HEK293 (cell line): ENCODE results near the gene FRAS1.

Experiments used
- CTCF ChIA-PET: fragments of 350-600 bp; formaldehyde crosslinking; extraction: SDS; loops from one replicate; lab custom pipeline; 2021; ENCODE audit warnings: antibody characterized with exemption; lab: Yijun Ruan, JAX
- POLR2A ChIA-PET: fragments of 300-600 bp; formaldehyde crosslinking; extraction: SDS; loops from one replicate; lab custom pipeline; 2020; ENCODE audit warnings: antibody characterized with exemption, inconsistent platforms; lab: Yijun Ruan, JAX
- H3K27ac ChIP-seq: fragments of 200-500 bp; sonication (Bioruptor generic); 2 replicates; pipeline ENCODE4 v1.5.1; 2014; ENCODE audit warnings: low read depth, low read length, control low read depth, inconsistent platforms; ENCODE audit errors: extremely low read depth
- H3K36me3 ChIP-seq, 2 experiments: fragments of 200-500 bp in 1 of 2; sonication (Bioruptor generic) in 1 of 2; 1 replicate in 1 of 2; 2 replicates in 1 of 2; pipeline ENCODE4 v1.5.1; 2014 to 2017; ENCODE audit warnings: inconsistent platforms in 2 of 2, low read length in 2 of 2; ENCODE audit not compliant: control insufficient read depth in 2 of 2, insufficient read depth in 1 of 2
- H3K4me1 ChIP-seq: fragments of 200-500 bp; sonication (Bioruptor generic); 2 replicates; pipeline ENCODE4 v1.5.1; 2014; ENCODE audit warnings: mild to moderate bottlenecking, low read length, inconsistent platforms; ENCODE audit not compliant: control insufficient read depth, insufficient read depth
- H3K4me3 ChIP-seq: 2 replicates; pipeline ENCODE4 v1.5.1; 2011; ENCODE audit warnings: low read depth, mild to moderate bottlenecking, control low read depth, low read length, moderate library complexity
- H3K9me3 ChIP-seq: fragments of 200-500 bp; sonication (Bioruptor generic); 2 replicates; pipeline ENCODE4 v1.5.1; 2014; ENCODE audit warnings: low read depth, low read length, inconsistent platforms; ENCODE audit not compliant: control insufficient read depth, insufficient read depth
- TRIM28 ChIP-seq: IDR thresholded peaks from 2 replicates; pipeline ENCODE4 v1.6.1; 2011; ENCODE audit warnings: low read length, control low read depth, borderline replicate concordance
- WT1 ChIP-seq: fragments of 450-650 bp; formaldehyde crosslinking; IDR thresholded peaks from 2 replicates; pipeline ENCODE4 v1.5.1; 2016; ENCODE audit warnings: missing biosample characterization, missing genetic modification characterization
- ZBTB17 ChIP-seq: fragments of 450-650 bp; formaldehyde crosslinking; IDR thresholded peaks from 2 replicates; pipeline ENCODE4 v1.5.1; 2016; ENCODE audit warnings: missing biosample characterization, missing genetic modification characterization
- ZNF274 ChIP-seq, 2 experiments: fragments of 200-500 bp in 1 of 2; fragments of 450-650 bp in 1 of 2; sonication (Bioruptor generic) in 1 of 2; formaldehyde crosslinking in 1 of 2; IDR thresholded peaks; 2 replicates each; pipeline versions ENCODE4 v1.5.1 to v1.6.1; 2014 to 2016; ENCODE audit warnings: borderline replicate concordance in 1 of 2, inconsistent platforms in 1 of 2, low read length in 1 of 2, missing biosample characterization in 1 of 2, missing genetic modification characterization in 1 of 2
- ZNF335 ChIP-seq: fragments of 450-650 bp; formaldehyde crosslinking; conservative IDR thresholded peaks from 2 replicates; pipeline ENCODE4 v1.5.1; 2016; ENCODE audit warnings: missing biosample characterization, missing genetic modification characterization
- ZNF510 ChIP-seq: fragments of 450-650 bp; formaldehyde crosslinking; IDR thresholded peaks from 2 replicates; pipeline ENCODE4 v1.5.1; 2018; ENCODE audit warnings: mild to moderate bottlenecking, missing genetic modification characterization, missing biosample characterization; ENCODE audit not compliant: insufficient replicate concordance
- ZNF529 ChIP-seq: fragments of 450-650 bp; formaldehyde crosslinking; IDR thresholded peaks from 2 replicates; pipeline ENCODE4 v1.5.1; 2017; ENCODE audit warnings: missing genetic modification characterization, missing biosample characterization; ENCODE audit not compliant: insufficient replicate concordance
- ZNF530 ChIP-seq: fragments of 450-650 bp; formaldehyde crosslinking; IDR thresholded peaks from 2 replicates; pipeline ENCODE4 v1.5.1; 2016; ENCODE audit warnings: low read depth, missing biosample characterization, missing genetic modification characterization
- ZNF555 ChIP-seq: fragments of 450-650 bp; formaldehyde crosslinking; conservative IDR thresholded peaks from 2 replicates; pipeline ENCODE4 v1.5.1; 2017; ENCODE audit warnings: missing biosample characterization, mild to moderate bottlenecking, missing genetic modification characterization, inconsistent platforms
- ZNF596 ChIP-seq: fragments of 450-650 bp; IDR thresholded peaks from 2 replicates; pipeline ENCODE4 v1.5.0; 2018; ENCODE audit warnings: missing biosample characterization, mild to moderate bottlenecking, missing genetic modification characterization, moderate library complexity
- ZNF768 ChIP-seq: fragments of 450-650 bp; formaldehyde crosslinking; IDR thresholded peaks from 2 replicates; pipeline ENCODE4 v1.5.1; 2018; ENCODE audit warnings: missing biosample characterization, mild to moderate bottlenecking, missing genetic modification characterization
- ZNF776 ChIP-seq: fragments of 450-650 bp; formaldehyde crosslinking; IDR thresholded peaks from 2 replicates; pipeline ENCODE4 v1.5.0; 2017; ENCODE audit warnings: missing biosample characterization, missing genetic modification characterization, borderline replicate concordance
- TF ChIP-seq, protein P1 (sequence below): IDR thresholded peaks from 2 replicates; pipeline ENCODE4 v1.6.1; 2011; ENCODE audit warnings: mild to moderate bottlenecking, low read depth, low read length, borderline replicate concordance
- TF ChIP-seq, protein P2 (sequence below): fragments of 450-650 bp; formaldehyde crosslinking; IDR thresholded peaks from 2 replicates; pipeline ENCODE4 v1.5.1; 2016; ENCODE audit warnings: missing biosample characterization, missing genetic modification characterization
- TF ChIP-seq, protein P3 (sequence below): fragments of 450-650 bp; formaldehyde crosslinking; conservative IDR thresholded peaks from 2 replicates; pipeline ENCODE4 v1.5.1; 2016; ENCODE audit warnings: low read depth, missing biosample characterization, missing genetic modification characterization
- TF ChIP-seq, protein P4 (sequence below): fragments of 450-650 bp; formaldehyde crosslinking; IDR thresholded peaks from 2 replicates; pipeline ENCODE4 v1.5.1; 2017; ENCODE audit warnings: missing biosample characterization, missing genetic modification characterization
- TF ChIP-seq, protein P5 (sequence below): fragments of 450-650 bp; formaldehyde crosslinking; IDR thresholded peaks from 2 replicates; pipeline ENCODE4 v1.5.1; 2016; ENCODE audit warnings: missing biosample characterization, missing genetic modification characterization
- TF ChIP-seq, protein P6 (sequence below): fragments of 450-650 bp; formaldehyde crosslinking; IDR thresholded peaks from 2 replicates; pipeline ENCODE4 v1.5.1; 2017; ENCODE audit warnings: missing biosample characterization, missing genetic modification characterization

FRAS1 gene

DNA sequence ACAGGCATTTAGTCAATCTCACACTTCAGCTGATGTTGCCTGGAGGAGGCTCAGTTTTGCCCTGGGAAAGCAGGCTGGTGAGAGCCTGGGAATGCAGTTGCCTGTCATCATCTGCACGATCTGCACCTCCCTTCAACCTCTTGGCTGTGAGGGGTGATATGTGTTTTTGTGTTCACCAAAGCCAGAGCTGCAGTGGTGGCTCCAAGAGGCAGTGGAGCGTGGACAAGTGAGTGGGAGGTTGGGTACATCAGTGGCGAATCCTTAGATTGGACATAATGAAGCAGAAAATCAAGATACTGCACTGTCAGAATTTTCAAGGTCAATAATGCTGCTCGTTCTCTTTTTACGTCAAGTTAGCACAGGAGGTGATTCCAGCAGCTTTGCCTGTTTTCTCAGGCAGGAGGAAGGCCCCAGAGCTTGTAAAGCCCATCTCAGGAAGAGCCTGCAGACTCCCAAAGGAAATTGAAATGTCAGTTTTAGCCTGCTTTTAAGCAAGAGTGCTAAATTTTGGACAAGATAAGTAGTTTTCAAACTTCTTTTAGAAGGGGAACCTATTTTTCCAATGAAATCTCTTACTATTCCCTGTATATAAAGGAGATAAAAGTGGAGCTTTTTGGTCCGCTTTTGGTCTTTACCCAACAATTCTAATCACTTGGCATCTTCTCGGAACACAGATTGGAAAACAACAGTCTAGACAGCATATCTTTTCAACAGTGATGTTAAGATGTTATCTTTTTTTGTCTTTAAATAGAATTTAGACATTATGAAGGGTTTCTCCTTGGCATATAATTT is 92.8 kb downstream of the FRAS1 start:
- peaks cover 2% of the 10 kb centered on the region for H3K4me1 ChIP-seq
- no peaks in the 10 kb centered on the region for H3K36me3 ChIP-seq
- TF ChIP-seq ZBTB17 (tag by site-specific recombination) (no peak), ZNF510 (tag by site-specific recombination) (no peak), ZNF335 (tag by site-specific recombination) (peak; percentile 35; the same call in 1 of the 2 replicates), TRIM28 (0 out of 2 replicates have a peak, but pooled peaks have one; percentile 32), WT1 (tag by site-specific recombination) (no peak)
- ChIA-PET CTCF (interaction anchor here (1.2 kb wide), 1 partner anchor 18 kb away, joined by 4 read pairs; no protein-coding TSS in a partner anchor), POLR2A (no interaction called here)
- H3K27ac ChIP-seq = no peak overlapping the region
- H3K9me3 ChIP-seq = no peaks in the 10 kb centered on the region
- no peak overlapping the region for H3K4me3 ChIP-seq

DNA sequence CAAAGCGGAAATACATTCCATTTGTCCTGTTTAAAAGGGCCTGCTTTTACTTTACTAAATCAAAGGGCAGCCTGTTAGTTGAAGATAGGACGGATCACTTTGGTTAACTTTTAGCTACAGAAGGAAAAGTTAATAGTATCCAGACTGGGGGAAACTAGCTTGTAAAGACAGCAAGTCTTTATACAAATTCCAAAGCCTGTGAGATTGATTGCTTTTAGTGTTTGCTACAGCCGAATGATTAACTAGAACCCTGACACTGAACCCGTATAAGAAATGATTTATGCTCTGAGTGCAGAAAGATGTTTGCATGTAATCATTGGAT is 93.4 kb downstream of the FRAS1 start:
- Histone ChIP-seq H3K36me3 (no peaks in the 10 kb centered on the region), H3K4me3 (no peak overlapping the region), H3K4me1 (peaks cover 7% of the 10 kb centered on the region), H3K27ac (no peak overlapping the region), H3K9me3 (no peaks in the 10 kb centered on the region)
- POLR2A ChIA-PET = no interaction called here
- CTCF ChIA-PET = interaction anchor here (1.2 kb wide), 1 partner anchor 19 kb away, joined by 4 read pairs; no protein-coding TSS in a partner anchor
- TF ChIP-seq ZNF274 (IDR thresholded peaks at IDR 0.05; ENCODE audit: low read length) (no peak), ZNF274 (tag by site-specific recombination; IDR thresholded peaks at IDR 0.05; ENCODE audit: borderline replicate concordance) (no peak), ZNF529 (tag by site-specific recombination) (no peak), ZNF555 (tag by site-specific recombination) (no peak), ZNF776 (tag by site-specific recombination) (no peak), ZNF768 (tag by site-specific recombination) (no peak), ZNF596 (tag by site-specific recombination) (no peak), ZNF530 (tag by site-specific recombination) (no peak)
- TF ChIP-seq, protein P1, sequence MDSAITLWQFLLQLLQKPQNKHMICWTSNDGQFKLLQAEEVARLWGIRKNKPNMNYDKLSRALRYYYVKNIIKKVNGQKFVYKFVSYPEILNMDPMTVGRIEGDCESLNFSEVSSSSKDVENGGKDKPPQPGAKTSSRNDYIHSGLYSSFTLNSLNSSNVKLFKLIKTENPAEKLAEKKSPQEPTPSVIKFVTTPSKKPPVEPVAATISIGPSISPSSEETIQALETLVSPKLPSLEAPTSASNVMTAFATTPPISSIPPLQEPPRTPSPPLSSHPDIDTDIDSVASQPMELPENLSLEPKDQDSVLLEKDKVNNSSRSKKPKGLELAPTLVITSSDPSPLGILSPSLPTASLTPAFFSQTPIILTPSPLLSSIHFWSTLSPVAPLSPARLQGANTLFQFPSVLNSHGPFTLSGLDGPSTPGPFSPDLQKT = no peak
- TF ChIP-seq, protein P2, sequence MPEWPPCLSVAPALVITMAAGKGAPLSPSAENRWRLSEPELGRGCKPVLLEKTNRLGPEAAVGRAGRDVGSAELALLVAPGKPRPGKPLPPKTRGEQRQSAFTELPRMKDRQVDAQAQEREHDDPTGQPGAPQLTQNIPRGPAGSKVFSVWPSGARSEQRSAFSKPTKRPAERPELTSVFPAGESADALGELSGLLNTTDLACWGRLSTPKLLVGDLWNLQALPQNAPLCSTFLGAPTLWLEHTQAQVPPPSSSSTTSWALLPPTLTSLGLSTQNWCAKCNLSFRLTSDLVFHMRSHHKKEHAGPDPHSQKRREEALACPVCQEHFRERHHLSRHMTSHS = no peak
- TF ChIP-seq, protein P3, sequence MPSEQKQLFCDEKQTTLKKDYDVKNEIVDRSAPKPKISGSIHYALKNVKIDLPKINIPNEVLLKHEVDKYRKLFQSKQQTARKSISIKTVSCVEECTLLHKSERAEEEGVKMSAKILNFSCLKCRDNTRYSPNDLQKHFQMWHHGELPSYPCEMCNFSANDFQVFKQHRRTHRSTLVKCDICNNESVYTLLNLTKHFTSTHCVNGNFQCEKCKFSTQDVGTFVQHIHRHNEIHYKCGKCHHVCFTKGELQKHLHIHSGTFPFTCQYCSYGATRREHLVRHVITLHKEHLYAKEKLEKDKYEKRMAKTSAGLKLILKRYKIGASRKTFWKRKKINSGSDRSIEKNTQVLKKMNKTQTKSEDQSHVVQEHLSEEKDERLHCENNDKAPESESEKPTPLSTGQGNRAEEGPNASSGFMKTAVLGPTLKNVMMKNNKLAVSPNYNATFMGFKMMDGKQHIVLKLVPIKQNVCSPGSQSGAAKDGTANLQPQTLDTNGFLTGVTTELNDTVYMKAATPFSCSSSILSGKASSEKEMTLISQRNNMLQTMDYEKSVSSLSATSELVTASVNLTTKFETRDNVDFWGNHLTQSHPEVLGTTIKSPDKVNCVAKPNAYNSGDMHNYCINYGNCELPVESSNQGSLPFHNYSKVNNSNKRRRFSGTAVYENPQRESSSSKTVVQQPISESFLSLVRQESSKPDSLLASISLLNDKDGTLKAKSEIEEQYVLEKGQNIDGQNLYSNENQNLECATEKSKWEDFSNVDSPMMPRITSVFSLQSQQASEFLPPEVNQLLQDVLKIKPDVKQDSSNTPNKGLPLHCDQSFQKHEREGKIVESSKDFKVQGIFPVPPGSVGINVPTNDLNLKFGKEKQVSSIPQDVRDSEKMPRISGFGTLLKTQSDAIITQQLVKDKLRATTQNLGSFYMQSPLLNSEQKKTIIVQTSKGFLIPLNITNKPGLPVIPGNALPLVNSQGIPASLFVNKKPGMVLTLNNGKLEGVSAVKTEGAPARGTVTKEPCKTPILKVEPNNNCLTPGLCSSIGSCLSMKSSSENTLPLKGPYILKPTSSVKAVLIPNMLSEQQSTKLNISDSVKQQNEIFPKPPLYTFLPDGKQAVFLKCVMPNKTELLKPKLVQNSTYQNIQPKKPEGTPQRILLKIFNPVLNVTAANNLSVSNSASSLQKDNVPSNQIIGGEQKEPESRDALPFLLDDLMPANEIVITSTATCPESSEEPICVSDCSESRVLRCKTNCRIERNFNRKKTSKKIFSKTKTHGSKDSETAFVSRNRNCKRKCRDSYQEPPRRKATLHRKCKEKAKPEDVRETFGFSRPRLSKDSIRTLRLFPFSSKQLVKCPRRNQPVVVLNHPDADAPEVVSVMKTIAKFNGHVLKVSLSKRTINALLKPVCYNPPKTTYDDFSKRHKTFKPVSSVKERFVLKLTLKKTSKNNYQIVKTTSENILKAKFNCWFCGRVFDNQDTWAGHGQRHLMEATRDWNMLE = no peak
- TF ChIP-seq, protein P4, sequence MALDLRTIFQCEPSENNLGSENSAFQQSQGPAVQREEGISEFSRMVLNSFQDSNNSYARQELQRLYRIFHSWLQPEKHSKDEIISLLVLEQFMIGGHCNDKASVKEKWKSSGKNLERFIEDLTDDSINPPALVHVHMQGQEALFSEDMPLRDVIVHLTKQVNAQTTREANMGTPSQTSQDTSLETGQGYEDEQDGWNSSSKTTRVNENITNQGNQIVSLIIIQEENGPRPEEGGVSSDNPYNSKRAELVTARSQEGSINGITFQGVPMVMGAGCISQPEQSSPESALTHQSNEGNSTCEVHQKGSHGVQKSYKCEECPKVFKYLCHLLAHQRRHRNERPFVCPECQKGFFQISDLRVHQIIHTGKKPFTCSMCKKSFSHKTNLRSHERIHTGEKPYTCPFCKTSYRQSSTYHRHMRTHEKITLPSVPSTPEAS = no peak
- TF ChIP-seq, protein P5, sequence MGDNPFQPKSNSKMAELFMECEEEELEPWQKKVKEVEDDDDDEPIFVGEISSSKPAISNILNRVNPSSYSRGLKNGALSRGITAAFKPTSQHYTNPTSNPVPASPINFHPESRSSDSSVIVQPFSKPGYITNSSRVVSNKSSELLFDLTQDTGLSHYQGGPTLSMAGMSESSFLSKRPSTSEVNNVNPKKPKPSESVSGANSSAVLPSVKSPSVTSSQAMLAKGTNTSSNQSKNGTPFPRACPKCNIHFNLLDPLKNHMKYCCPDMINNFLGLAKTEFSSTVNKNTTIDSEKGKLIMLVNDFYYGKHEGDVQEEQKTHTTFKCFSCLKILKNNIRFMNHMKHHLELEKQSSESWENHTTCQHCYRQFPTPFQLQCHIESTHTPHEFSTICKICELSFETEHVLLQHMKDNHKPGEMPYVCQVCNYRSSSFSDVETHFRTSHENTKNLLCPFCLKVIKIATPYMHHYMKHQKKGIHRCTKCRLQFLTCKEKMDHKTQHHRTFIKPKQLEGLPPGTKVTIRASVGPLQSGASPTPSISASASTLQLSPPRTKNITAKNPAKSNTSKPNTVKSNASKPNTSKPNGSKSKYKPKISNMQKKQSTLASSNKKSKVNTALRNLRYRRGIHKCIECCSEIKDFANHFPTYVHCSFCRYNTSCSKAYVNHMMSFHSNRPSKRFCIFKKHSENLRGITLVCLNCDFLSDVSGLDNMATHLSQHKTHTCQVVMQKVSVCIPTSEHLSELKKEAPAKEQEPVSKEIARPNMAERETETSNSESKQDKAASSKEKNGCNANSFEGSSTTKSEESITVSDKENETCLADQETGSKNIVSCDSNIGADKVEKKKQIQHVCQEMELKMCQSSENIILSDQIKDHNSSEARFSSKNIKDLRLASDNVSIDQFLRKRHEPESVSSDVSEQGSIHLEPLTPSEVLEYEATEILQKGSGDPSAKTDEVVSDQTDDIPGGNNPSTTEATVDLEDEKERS (tag by site-specific recombination) = no peak
- TF ChIP-seq, protein P6, sequence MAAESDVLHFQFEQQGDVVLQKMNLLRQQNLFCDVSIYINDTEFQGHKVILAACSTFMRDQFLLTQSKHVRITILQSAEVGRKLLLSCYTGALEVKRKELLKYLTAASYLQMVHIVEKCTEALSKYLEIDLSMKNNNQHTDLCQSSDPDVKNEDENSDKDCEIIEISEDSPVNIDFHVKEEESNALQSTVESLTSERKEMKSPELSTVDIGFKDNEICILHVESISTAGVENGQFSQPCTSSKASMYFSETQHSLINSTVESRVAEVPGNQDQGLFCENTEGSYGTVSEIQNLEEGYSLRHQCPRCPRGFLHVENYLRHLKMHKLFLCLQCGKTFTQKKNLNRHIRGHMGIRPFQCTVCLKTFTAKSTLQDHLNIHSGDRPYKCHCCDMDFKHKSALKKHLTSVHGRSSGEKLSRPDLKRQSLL (tag by site-specific recombination) = no peak
